ENCODE results near the gene API5.

The API5 gene

DNA sequence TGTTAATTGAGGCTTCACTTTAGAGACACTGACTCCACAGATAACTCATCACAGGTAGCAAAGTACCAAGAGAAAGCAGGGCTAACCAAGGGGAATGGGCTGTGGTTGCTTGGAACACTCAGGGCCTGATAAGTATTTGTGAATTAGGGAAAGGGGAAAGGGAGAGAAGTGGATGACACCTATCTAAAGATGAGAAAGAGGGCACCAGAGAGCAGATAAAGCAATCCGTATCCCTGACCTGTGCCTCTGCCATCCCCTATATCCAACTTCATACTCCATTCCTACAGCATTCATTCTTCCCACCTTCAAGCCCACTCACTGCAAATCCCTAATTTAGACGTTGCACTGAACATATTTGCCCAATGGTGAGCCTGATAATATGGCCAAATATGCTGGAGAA lies 43.0 kb upstream of the API5 start (continued):
- TF ChIP-seq, protein P1, sequence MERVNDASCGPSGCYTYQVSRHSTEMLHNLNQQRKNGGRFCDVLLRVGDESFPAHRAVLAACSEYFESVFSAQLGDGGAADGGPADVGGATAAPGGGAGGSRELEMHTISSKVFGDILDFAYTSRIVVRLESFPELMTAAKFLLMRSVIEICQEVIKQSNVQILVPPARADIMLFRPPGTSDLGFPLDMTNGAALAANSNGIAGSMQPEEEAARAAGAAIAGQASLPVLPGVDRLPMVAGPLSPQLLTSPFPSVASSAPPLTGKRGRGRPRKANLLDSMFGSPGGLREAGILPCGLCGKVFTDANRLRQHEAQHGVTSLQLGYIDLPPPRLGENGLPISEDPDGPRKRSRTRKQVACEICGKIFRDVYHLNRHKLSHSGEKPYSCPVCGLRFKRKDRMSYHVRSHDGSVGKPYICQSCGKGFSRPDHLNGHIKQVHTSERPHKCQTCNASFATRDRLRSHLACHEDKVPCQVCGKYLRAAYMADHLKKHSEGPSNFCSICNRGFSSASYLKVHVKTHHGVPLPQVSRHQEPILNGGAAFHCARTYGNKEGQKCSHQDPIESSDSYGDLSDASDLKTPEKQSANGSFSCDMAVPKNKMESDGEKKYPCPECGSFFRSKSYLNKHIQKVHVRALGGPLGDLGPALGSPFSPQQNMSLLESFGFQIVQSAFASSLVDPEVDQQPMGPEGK (CRISPR knock-in tag; IDR thresholded peaks at IDR 0.05; ENCODE audit: borderline replicate concordance), result no peak

DNA sequence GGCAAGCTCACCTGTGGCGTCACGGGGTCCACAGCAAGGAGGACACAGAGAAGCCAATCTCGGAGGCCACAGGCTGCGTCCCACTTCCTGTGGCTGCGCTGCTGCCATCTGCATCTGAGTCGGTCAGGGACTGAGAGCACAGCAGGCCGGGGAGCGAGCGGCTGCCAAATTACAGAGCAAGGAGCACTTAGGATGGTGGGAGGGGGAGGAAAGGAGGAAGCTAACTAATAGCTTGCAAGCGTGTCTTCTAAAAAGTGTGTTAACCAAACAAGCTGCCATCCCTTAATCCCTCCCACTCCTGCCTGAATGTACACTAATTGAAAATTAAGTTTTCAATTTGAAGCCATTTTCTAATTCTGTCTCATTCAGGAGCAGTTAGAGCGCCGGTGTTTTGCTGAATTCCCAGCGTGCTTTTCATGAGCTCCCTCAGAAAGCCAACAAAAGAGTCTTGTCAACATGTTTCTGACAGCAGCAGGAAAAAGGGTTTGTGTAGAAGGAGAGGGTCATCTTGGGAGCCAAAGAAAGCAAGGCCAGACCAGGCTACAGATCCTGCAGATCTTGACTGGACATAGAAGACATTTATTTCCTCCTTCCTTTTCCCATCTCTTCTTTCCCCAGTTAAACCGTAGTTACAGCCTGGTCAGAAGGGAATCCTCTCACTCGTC lies 42.4 kb upstream of the API5 start:
- TF ChIP-seq, protein P2, sequence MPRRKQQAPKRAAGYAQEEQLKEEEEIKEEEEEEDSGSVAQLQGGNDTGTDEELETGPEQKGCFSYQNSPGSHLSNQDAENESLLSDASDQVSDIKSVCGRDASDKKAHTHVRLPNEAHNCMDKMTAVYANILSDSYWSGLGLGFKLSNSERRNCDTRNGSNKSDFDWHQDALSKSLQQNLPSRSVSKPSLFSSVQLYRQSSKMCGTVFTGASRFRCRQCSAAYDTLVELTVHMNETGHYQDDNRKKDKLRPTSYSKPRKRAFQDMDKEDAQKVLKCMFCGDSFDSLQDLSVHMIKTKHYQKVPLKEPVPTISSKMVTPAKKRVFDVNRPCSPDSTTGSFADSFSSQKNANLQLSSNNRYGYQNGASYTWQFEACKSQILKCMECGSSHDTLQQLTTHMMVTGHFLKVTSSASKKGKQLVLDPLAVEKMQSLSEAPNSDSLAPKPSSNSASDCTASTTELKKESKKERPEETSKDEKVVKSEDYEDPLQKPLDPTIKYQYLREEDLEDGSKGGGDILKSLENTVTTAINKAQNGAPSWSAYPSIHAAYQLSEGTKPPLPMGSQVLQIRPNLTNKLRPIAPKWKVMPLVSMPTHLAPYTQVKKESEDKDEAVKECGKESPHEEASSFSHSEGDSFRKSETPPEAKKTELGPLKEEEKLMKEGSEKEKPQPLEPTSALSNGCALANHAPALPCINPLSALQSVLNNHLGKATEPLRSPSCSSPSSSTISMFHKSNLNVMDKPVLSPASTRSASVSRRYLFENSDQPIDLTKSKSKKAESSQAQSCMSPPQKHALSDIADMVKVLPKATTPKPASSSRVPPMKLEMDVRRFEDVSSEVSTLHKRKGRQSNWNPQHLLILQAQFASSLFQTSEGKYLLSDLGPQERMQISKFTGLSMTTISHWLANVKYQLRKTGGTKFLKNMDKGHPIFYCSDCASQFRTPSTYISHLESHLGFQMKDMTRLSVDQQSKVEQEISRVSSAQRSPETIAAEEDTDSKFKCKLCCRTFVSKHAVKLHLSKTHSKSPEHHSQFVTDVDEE (CRISPR knock-in tag; IDR thresholded peaks at IDR 0.05), result no peak
- no peak for TF ChIP-seq ZFP3 (CRISPR knock-in tag; IDR thresholded peaks at IDR 0.05)
- TF ChIP-seq ARNTL (CRISPR knock-in tag; IDR thresholded peaks at IDR 0.05; ENCODE audit: borderline replicate concordance, low read depth), result no peak
- TF ChIP-seq ISL1 (CRISPR knock-in tag; IDR thresholded peaks at IDR 0.05), result no peak
- no peak for TF ChIP-seq ZNF565 (CRISPR knock-in tag; conservative IDR thresholded peaks at IDR 0.05; ENCODE audit: low read depth)
- TF ChIP-seq, protein P3, sequence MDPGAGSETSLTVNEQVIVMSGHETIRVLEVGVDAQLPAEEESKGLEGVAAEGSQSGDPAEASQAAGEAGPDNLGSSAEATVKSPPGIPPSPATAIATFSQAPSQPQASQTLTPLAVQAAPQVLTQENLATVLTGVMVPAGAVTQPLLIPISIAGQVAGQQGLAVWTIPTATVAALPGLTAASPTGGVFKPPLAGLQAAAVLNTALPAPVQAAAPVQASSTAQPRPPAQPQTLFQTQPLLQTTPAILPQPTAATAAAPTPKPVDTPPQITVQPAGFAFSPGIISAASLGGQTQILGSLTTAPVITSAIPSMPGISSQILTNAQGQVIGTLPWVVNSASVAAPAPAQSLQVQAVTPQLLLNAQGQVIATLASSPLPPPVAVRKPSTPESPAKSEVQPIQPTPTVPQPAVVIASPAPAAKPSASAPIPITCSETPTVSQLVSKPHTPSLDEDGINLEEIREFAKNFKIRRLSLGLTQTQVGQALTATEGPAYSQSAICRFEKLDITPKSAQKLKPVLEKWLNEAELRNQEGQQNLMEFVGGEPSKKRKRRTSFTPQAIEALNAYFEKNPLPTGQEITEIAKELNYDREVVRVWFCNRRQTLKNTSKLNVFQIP (CRISPR knock-in tag; IDR thresholded peaks at IDR 0.05; ENCODE audit: borderline replicate concordance, low read depth), result no peak
- TF ChIP-seq TCF4 (CRISPR knock-in tag; IDR thresholded peaks at IDR 0.05; ENCODE audit: borderline replicate concordance), result no peak
- TF ChIP-seq, protein P1 (CRISPR knock-in tag; IDR thresholded peaks at IDR 0.05; ENCODE audit: borderline replicate concordance), result no peak
- no peak for TF ChIP-seq SNAI2 (CRISPR knock-in tag; IDR thresholded peaks at IDR 0.05)
- TF ChIP-seq ESRRG (CRISPR knock-in tag; IDR thresholded peaks at IDR 0.05), result no peak
- TF ChIP-seq, protein P4, sequence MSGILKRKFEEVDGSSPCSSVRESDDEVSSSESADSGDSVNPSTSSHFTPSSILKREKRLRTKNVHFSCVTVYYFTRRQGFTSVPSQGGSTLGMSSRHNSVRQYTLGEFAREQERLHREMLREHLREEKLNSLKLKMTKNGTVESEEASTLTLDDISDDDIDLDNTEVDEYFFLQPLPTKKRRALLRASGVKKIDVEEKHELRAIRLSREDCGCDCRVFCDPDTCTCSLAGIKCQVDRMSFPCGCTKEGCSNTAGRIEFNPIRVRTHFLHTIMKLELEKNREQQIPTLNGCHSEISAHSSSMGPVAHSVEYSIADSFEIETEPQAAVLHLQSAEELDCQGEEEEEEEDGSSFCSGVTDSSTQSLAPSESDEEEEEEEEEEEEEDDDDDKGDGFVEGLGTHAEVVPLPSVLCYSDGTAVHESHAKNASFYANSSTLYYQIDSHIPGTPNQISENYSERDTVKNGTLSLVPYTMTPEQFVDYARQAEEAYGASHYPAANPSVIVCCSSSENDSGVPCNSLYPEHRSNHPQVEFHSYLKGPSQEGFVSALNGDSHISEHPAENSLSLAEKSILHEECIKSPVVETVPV (CRISPR knock-in tag; IDR thresholded peaks at IDR 0.05), result no peak
- TF ChIP-seq TOX (CRISPR knock-in tag; IDR thresholded peaks at IDR 0.05; ENCODE audit: borderline replicate concordance), result no peak
- TF ChIP-seq ZFP30 (CRISPR knock-in tag; IDR thresholded peaks at IDR 0.05), result no peak
- no peak for TF ChIP-seq PPARA (CRISPR knock-in tag; IDR thresholded peaks at IDR 0.05; ENCODE audit: borderline replicate concordance)
- no peak for TF ChIP-seq ZNF8 (CRISPR knock-in tag; IDR thresholded peaks at IDR 0.05)
- no peak for TF ChIP-seq OSR1 (CRISPR knock-in tag; IDR thresholded peaks at IDR 0.05)
- no peak for TF ChIP-seq ZNF70 (CRISPR knock-in tag; IDR thresholded peaks at IDR 0.05)
- ATAC-seq, result no peak

DNA sequence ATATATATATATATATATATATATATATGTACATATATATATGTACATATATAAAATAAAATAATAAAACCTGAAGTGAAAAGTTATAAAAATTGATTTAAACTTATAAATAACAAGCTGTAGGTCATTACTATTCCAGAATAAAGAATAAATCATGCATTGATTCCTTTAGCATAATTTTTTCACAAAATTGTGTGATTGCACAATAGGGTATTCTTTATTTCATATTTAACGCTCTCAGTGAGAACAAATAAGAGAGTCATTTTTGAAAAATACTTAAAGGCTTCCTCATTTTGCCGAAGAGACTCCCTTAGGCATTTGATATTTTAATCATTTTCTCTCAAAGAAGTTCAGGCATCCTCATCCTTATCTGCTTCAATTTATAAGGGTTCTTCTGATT lies 41.3 kb upstream of the API5 start:
- TF ChIP-seq CSDC2 (CRISPR knock-in tag; IDR thresholded peaks at IDR 0.05) (no peak), ZFP30 (CRISPR knock-in tag; IDR thresholded peaks at IDR 0.05) (no peak), OSR1 (CRISPR knock-in tag; IDR thresholded peaks at IDR 0.05) (no peak), BACH2 (CRISPR knock-in tag; IDR thresholded peaks at IDR 0.05; ENCODE audit: borderline replicate concordance) (no peak), ZNF70 (CRISPR knock-in tag; IDR thresholded peaks at IDR 0.05) (no peak), PPARA (CRISPR knock-in tag; IDR thresholded peaks at IDR 0.05; ENCODE audit: borderline replicate concordance) (no peak), ZNF8 (CRISPR knock-in tag; IDR thresholded peaks at IDR 0.05) (no peak), SNAI2 (CRISPR knock-in tag; IDR thresholded peaks at IDR 0.05) (no peak), GLIS3 (CRISPR knock-in tag; IDR thresholded peaks at IDR 0.05) (no peak), ZNF565 (CRISPR knock-in tag; conservative IDR thresholded peaks at IDR 0.05; ENCODE audit: low read depth) (no peak), ARNTL (CRISPR knock-in tag; IDR thresholded peaks at IDR 0.05; ENCODE audit: borderline replicate concordance, low read depth) (no peak), RARB (CRISPR knock-in tag; IDR thresholded peaks at IDR 0.05) (no peak)
- TF ChIP-seq, protein P3 (CRISPR knock-in tag; IDR thresholded peaks at IDR 0.05; ENCODE audit: borderline replicate concordance, low read depth), result no peak
- TF ChIP-seq, protein P5, sequence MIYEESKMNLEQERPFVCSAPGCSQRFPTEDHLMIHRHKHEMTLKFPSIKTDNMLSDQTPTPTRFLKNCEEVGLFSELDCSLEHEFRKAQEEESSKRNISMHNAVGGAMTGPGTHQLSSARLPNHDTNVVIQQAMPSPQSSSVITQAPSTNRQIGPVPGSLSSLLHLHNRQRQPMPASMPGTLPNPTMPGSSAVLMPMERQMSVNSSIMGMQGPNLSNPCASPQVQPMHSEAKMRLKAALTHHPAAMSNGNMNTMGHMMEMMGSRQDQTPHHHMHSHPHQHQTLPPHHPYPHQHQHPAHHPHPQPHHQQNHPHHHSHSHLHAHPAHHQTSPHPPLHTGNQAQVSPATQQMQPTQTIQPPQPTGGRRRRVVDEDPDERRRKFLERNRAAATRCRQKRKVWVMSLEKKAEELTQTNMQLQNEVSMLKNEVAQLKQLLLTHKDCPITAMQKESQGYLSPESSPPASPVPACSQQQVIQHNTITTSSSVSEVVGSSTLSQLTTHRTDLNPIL (CRISPR knock-in tag; IDR thresholded peaks at IDR 0.05; ENCODE audit: low read depth), result no peak
- TF ChIP-seq, protein P4 (CRISPR knock-in tag; IDR thresholded peaks at IDR 0.05), result no peak

More for the DNA sequence above, 41.3 kb upstream of the API5 start:
- no peak for ATAC-seq
